Left cardiac atrium (tissue), 4 donors: Measurements from ENCODE around the gene ZNF268. TPM values are rescaled to one million over a fixed set of nuclear protein-coding genes. Genes with fewer than 3 reads are reported as not detected.
"Not testable (repeated sequence)": the region's sequence is repeated elsewhere in the genome, so short reads cannot be mapped to it uniquely, and the experiment has no call there.

ENCODE experiments used
- ATAC-seq, 2 donors: fragments of 200-7000 bp; cut with Tn5 transposase; one replicate each; pipeline ENCODE4 v1.9.1; 2020; ENCODE audit warnings: mild to moderate bottlenecking in 2 of 2, moderate library complexity in 2 of 2
- DNase-seq: peaks from one replicate; pipeline ENCODE4 v3.0.0-alpha.2; 2020
- intact Hi-C, 2 donors: fragments of 100-400 bp; cut with DNase I; formaldehyde crosslinking; loops; one replicate each; pipeline versions ENCODE4 v1.14.1 to v1.15.1; 2022 to 2023
- total RNA-seq, 2 donors: library from RNA; stranded (reverse); fragmentation: NEBNext Ultra II Directional; extraction: Animal tissue kit (Norgen Biotek cat#: 25700); gene quantifications; one replicate each; pipeline ENCODE4 v1.2.1, GENCODE V29; 2021
- donor health status: DM: no; HTN: yes; CAD: no.
- donor health status: DM: no; HTN: yes; CAD: no; lungs with severe emphysema.
- donor health status: DM: yes; HTN: yes; CAD: no.
- donor health status: Dilated cardiomyopathy.

Gene ZNF268
- total RNA-seq, 2 donors from 2014 or later = 10.4 to 12.4 TPM

- no peak for ATAC-seq
- DNase-seq = no peak
- intact Hi-C loops = no loop called here
Observed at GRCh38 chr12:133222211-133222610, 40.9 kb downstream of the ZNF268 start.

- ATAC-seq = no peak
- no peak for DNase-seq
- intact Hi-C loops = no loop called here
Observed at GRCh38 chr12:133225527-133225926, 44.2 kb downstream of the ZNF268 start.

- intact Hi-C loops = no loop called here
- no peak for DNase-seq
- no peak for ATAC-seq
Observed at GRCh38 chr12:133226690-133227089, 45.4 kb downstream of the ZNF268 start.

- no peak for ATAC-seq
- intact Hi-C loops = no loop called here
- DNase-seq = no peak
Observed at GRCh38 chr12:133227281-133227852, 46.1 kb downstream of the ZNF268 start.

- intact Hi-C loops = no loop called here
- ATAC-seq (no peak), DNase-seq (no peak)
Observed at GRCh38 chr12:133231001-133231400, 49.7 kb downstream of the ZNF268 start.

- intact Hi-C loops = no loop called here
- ATAC-seq = no peak
- DNase-seq = no peak
Observed at GRCh38 chr12:133233006-133233405, 51.7 kb downstream of the ZNF268 start.

GRCh38 chr12:133233993-133234564 is 52.8 kb downstream of the ZNF268 start:
- intact Hi-C loops = no loop called here
- ATAC-seq = no peak
- no peak for DNase-seq

GRCh38 chr12:133234971-133235370 is 53.7 kb downstream of the ZNF268 start:
- DNase-seq (no peak), ATAC-seq (no peak)
- intact Hi-C loops = no loop called here

- intact Hi-C loops = no loop called here
- ATAC-seq (no peak), DNase-seq (no peak)
Observed at GRCh38 chr12:133235401-133236112, 54.3 kb downstream of the ZNF268 start, which contains the start of gene ANHX. ANHX (minus strand) TSS chr12:133235877; CDS start chr12:133234356, 1,521 bp downstream.

GRCh38 chr12:133236144-133236543 is 54.8 kb downstream of the ZNF268 start:
- DNase-seq = no peak
- no peak for ATAC-seq
- intact Hi-C loops = no loop called here

- no peak for ATAC-seq
- DNase-seq = no peak
- intact Hi-C loops = no loop called here
Observed at GRCh38 chr12:133236556-133236955, 55.3 kb downstream of the ZNF268 start.

- intact Hi-C loops = no loop called here
- no peak for ATAC-seq
- DNase-seq = no peak
Observed at GRCh38 chr12:133251732-133252131, 70.4 kb downstream of the ZNF268 start.

- ATAC-seq, intact Hi-C loops, DNase-seq: not testable (repeated sequence)
Observed at GRCh38 chr12:133255833-133256232, 74.5 kb downstream of the ZNF268 start.

- DNase-seq = no peak
- intact Hi-C loops = no loop called here
- ATAC-seq = no peak
Observed at GRCh38 chr12:133256321-133256720, 75.0 kb downstream of the ZNF268 start.

GRCh38 chr12:133264173-133264572 is 82.9 kb downstream of the ZNF268 start:
- DNase-seq (no peak), ATAC-seq (peak in 1 of 2 donors; percentile 46)
- intact Hi-C loops = no loop called here

Other genes starting within 250 kb of the ZNF268 start
- gene ZNF605, start 225.2 kb upstream of the ZNF268 start, total RNA-seq = 10 to 100 TPM; 12.4 to 14.0 TPM
- gene ZNF26, start 195.1 kb upstream of the ZNF268 start, total RNA-seq = 1 to 10 TPM; 5.0 to 6.1 TPM
- gene ZNF84, start 144.0 kb upstream of the ZNF268 start, total RNA-seq = 10 to 100 TPM; 15.5 to 18.3 TPM
- gene ZNF140, start 100.6 kb upstream of the ZNF268 start, total RNA-seq = 10 to 100 TPM in 1 of 2 donors, 1 to 10 TPM in 1; 7.4 to 10.6 TPM
- gene ZNF891, start 51.2 kb upstream of the ZNF268 start, total RNA-seq = 1 to 10 TPM; 1.2 to 1.3 TPM
- gene ZNF10, start 50.9 kb upstream of the ZNF268 start, total RNA-seq = 10 to 100 TPM in 1 of 2 donors, 1 to 10 TPM in 1; 5.8 to 10.2 TPM
- not detected for gene ANHX, start 54.4 kb downstream of the ZNF268 start, total RNA-seq